Endothelial cell of umbilical vein (primary cell): ENCODE data around the gene FIG4. TPM values are rescaled to one million over a fixed set of nuclear protein-coding genes. Genes with fewer than 3 reads are reported as not detected.
"Not testable (repeated sequence)": the region's sequence is repeated elsewhere in the genome, so short reads cannot be mapped to it uniquely, and the experiment has no call there.

Experiments used
- BruUV-seq: library from RNA; stranded (reverse); fragments of 400-500 nt; replicated peaks from 2 replicates; lab custom pipeline; 2021; lab: Mats Ljungman, UMichigan
- CTCF ChIA-PET: fragments of 300-600, 350-600 bp; sonication (Branson Sonifier 250); formaldehyde crosslinking; loops from one replicate; lab custom pipeline; 2021; ENCODE audit warnings: antibody characterized with exemption, inconsistent platforms; lab: Charles Lee
- POLR2A ChIA-PET: fragments of 300-600, 350-600 bp; sonication (Branson Sonifier 250); formaldehyde crosslinking; loops from one replicate; lab custom pipeline; 2021; ENCODE audit warnings: antibody characterized with exemption, inconsistent platforms; lab: Charles Lee
- DNase-seq: peaks from one replicate; pipeline ENCODE4 v3.0.0-alpha.2; 2011; ENCODE audit warnings: low read depth, low spot score
- FAIRE-seq: peaks from 2 replicates; lab custom pipeline; 2011; peaks lifted over from hg19 to GRCh38; lab: Jason Lieb, UNC
- H2AFZ ChIP-seq: 2 replicates; pipeline ENCODE4 v1.6.0; 2012; ENCODE audit warnings: low read depth, low read length, control low read depth, inconsistent platforms
- H3K27ac ChIP-seq: 2 replicates; pipeline ENCODE4 v1.5.1; 2011; ENCODE audit warnings: low read depth, mild to moderate bottlenecking, control low read depth, low read length, moderate library complexity; ENCODE audit not compliant: insufficient read depth
- H3K27me3 ChIP-seq, 2 experiments: 2 replicates each; pipeline versions ENCODE4 v1.6.0 to v1.6.1; 2011; ENCODE audit warnings: low read length in 2 of 2, mixed read lengths in 1 of 2; ENCODE audit not compliant: control insufficient read depth in 2 of 2, insufficient read depth in 2 of 2
- H3K36me3 ChIP-seq, 2 experiments: 2 replicates in 1 of 2; 3 replicates in 1 of 2; pipeline ENCODE4 v1.5.1; 2011; ENCODE audit warnings: low read length in 2 of 2, mild to moderate bottlenecking in 1 of 2, moderate library complexity in 1 of 2; ENCODE audit not compliant: control insufficient read depth in 2 of 2, insufficient read depth in 2 of 2; ENCODE audit errors: extremely low read depth in 1 of 2
- H3K4me1 ChIP-seq: 3 replicates; pipeline ENCODE4 v1.5.1; 2011; ENCODE audit warnings: mild to moderate bottlenecking, low read length; ENCODE audit not compliant: control insufficient read depth, insufficient read depth; ENCODE audit errors: extremely low read depth
- H3K4me2 ChIP-seq: 2 replicates; pipeline ENCODE4 v1.6.1; 2011; ENCODE audit warnings: low read length, control low read depth, mixed read lengths; ENCODE audit not compliant: insufficient read depth
- H3K4me3 ChIP-seq, 3 experiments: fragments of 200-600 bp in 1 of 3; sonication (generic), shearing (Covaris generic) in 1 of 3; replicated peaks in 1 of 3; 2 replicates each; pipeline ENCODE4 v1.5.1; 2011 to 2016; ENCODE audit warnings: control low read depth in 3 of 3, low read length in 3 of 3, mild to moderate bottlenecking in 2 of 3, inconsistent platforms in 1 of 3, low read depth in 1 of 3, moderate library complexity in 1 of 3; ENCODE audit not compliant: insufficient read depth in 1 of 3
- H3K79me2 ChIP-seq: 2 replicates; pipeline ENCODE4 v1.6.0; 2012; ENCODE audit warnings: low read length, inconsistent platforms; ENCODE audit not compliant: control insufficient read depth, insufficient read depth
- H3K9ac ChIP-seq: replicated peaks from 2 replicates; pipeline ENCODE3; 2011; ENCODE audit warnings: low read length, control low read depth; ENCODE audit not compliant: insufficient read depth; ENCODE audit errors: extremely low read depth
- H3K9me1 ChIP-seq: replicated peaks from 3 replicates; pipeline ENCODE4 v1.6.0; 2011; ENCODE audit warnings: mild to moderate bottlenecking, low read length; ENCODE audit not compliant: control insufficient read depth, insufficient read depth; ENCODE audit errors: extremely low read depth
- H3K9me3 ChIP-seq: replicated peaks from 2 replicates; pipeline ENCODE4 v1.5.1; 2012; ENCODE audit warnings: low read length, inconsistent platforms; ENCODE audit not compliant: control insufficient read depth, insufficient read depth
- H4K20me1 ChIP-seq: replicated peaks from 2 replicates; pipeline ENCODE3; 2011; ENCODE audit warnings: mild to moderate bottlenecking, low read length; ENCODE audit not compliant: control insufficient read depth, insufficient read depth; ENCODE audit errors: extremely low read depth
- EZH2 ChIP-seq: IDR thresholded peaks from 2 replicates; pipeline ENCODE4 v1.6.1; 2012; ENCODE audit warnings: borderline replicate concordance, low read depth, mild to moderate bottlenecking, moderate library complexity, low read length, inconsistent platforms; ENCODE audit not compliant: severe bottlenecking
- GATA2 ChIP-seq: IDR thresholded peaks from 2 replicates; pipeline ENCODE4 v1.7.0; 2011; ENCODE audit warnings: low read depth, mild to moderate bottlenecking, moderate library complexity, mixed read lengths, low read length; ENCODE audit not compliant: insufficient read length, insufficient read depth
- JUN ChIP-seq: IDR thresholded peaks from 2 replicates; pipeline ENCODE4 v1.6.1; 2011; ENCODE audit warnings: borderline replicate concordance, low read depth; ENCODE audit not compliant: insufficient read length, insufficient read depth
- MYC ChIP-seq: IDR thresholded peaks from one replicate; pipeline ENCODE4 v1.6.1; 2011; ENCODE audit warnings: mild to moderate bottlenecking, low read depth, low read length
- POLR2A ChIP-seq: IDR thresholded peaks from 2 replicates; pipeline ENCODE4 v1.6.1; 2012; ENCODE audit warnings: low read depth, mild to moderate bottlenecking, control low read depth, low read length
- POLR2AphosphoS5 ChIP-seq: IDR thresholded peaks from 2 replicates; pipeline ENCODE4 v1.6.1; 2012; ENCODE audit warnings: low read depth, mild to moderate bottlenecking, control low read depth, low read length, moderate library complexity; ENCODE audit not compliant: insufficient read depth
- dilution Hi-C: fragments of 300-500 bp; cut with MboI; formaldehyde crosslinking; loops from one replicate; pipeline ENCODE4 v1.15.0; 2019; ENCODE audit warnings: low sequenced_read_pairs; ENCODE audit not compliant: extremely low pct_ligation_motif_present
- intact Hi-C: fragments of 100-400 bp; cut with micrococcal nuclease; formaldehyde crosslinking; loops from one replicate; pipeline ENCODE4 v1.10.0; 2022
- polyA plus RNA-seq, 4 experiments: library from polyadenylated mRNA; depleted of rRNA in 3 of 4; stranded (reverse) in 3 of 4; unstranded in 1 of 4; fragments of >200 nt; gene quantifications; 2 replicates each; pipeline versions ENCODE4 v1.2.1 to v1.2.3, GENCODE V29; 2011 to 2012; ENCODE audit warnings: missing spikeins in 1 of 4
- total RNA-seq: library from RNA; stranded (reverse); gene quantifications from 2 replicates; pipeline ENCODE4 v1.2.3, GENCODE V29; 2021
- TF ChIP-seq, protein P1 (sequence below), 2 donors: IDR thresholded peaks; 1 replicate in 1 of 2; 2 replicates in 1 of 2; pipeline ENCODE4 v1.5.1; 2011; ENCODE audit warnings: low read length in 2 of 2, mild to moderate bottlenecking in 2 of 2, moderate library complexity in 2 of 2, control low read depth in 1 of 2, inconsistent platforms in 1 of 2, low read depth in 1 of 2; ENCODE audit not compliant: insufficient read depth in 1 of 2; ENCODE audit errors: extremely low read depth in 1 of 2
- TF ChIP-seq, protein P2 (sequence below): IDR thresholded peaks from 2 replicates; pipeline ENCODE4 v1.6.1; 2011; ENCODE audit not compliant: insufficient read depth, insufficient read length

The FIG4 gene
- total and polyA plus RNA-seq, 2 donors (not counting 3 experiments of a cell fraction or from before 2014, with no cell fraction given): 7.9 to 12.2 TPM

DNA sequence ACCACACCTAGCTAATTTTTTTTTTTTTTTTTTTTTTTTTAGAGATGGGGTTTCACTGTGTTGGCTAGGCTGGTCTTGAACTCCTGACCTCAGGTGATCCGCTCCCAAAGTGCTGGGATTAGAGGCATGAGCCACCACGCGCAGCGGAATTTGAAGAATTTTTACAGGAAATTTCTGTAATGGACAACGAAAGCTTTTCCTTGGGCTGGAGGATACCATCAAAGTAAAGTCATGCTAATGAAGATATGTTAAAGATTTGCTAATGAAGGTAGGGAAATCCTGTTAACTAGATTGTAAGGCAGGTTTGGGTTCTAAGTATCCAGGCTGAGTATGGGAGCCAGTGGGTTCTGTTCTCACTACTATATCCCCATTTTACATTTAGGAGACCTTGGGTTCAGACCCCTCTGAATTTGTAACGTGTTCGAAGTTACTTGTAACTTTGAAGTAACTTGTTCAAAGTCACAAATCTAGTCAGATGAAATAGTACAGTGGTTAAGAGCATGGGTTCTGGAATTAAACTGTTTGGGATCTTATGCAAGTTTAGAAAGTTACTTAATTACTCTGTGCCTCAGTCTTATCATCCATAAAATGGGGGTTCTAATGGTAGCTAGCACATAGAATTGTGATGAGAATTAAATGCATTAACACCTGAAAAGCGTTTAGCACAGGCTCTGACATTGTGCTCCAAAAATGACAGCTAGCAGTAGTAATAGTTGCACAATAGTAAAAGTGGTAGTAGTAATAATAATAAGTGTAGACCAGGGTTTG lies 163.6 kb downstream of the FIG4 start:
- Histone ChIP-seq H3K27ac (no peak overlapping the region), H3K9ac (no peak overlapping the region), H4K20me1 (no peaks in the 10 kb centered on the region), H3K27me3 (peaks cover 2 to 3% of the 10 kb centered on the region in 2 experiments), H3K4me2 (no peak overlapping the region), H3K4me1 (no peaks in the 10 kb centered on the region), H3K36me3 (no peaks in the 10 kb centered on the region), H3K4me3 (no peak overlapping the region), H3K9me3 (no peaks in the 10 kb centered on the region), H3K79me2 (no peaks in the 10 kb centered on the region), H2AFZ (no peak overlapping the region), H3K9me1 (no peaks in the 10 kb centered on the region)
- BruUV-seq: no TSS peak
- FAIRE-seq (no peak), DNase-seq (no peak)
- ChIA-PET CTCF (interaction anchor here (1.0 kb wide), 1 partner anchor 185 kb away, joined by 3 read pairs; no protein-coding TSS in a partner anchor), POLR2A (no interaction called here)
- TF ChIP-seq POLR2A (no peak), GATA2 (no peak), JUN (no peak), POLR2AphosphoS5 (no peak), MYC (no peak), EZH2 (no peak)
- TF ChIP-seq, protein P1, sequence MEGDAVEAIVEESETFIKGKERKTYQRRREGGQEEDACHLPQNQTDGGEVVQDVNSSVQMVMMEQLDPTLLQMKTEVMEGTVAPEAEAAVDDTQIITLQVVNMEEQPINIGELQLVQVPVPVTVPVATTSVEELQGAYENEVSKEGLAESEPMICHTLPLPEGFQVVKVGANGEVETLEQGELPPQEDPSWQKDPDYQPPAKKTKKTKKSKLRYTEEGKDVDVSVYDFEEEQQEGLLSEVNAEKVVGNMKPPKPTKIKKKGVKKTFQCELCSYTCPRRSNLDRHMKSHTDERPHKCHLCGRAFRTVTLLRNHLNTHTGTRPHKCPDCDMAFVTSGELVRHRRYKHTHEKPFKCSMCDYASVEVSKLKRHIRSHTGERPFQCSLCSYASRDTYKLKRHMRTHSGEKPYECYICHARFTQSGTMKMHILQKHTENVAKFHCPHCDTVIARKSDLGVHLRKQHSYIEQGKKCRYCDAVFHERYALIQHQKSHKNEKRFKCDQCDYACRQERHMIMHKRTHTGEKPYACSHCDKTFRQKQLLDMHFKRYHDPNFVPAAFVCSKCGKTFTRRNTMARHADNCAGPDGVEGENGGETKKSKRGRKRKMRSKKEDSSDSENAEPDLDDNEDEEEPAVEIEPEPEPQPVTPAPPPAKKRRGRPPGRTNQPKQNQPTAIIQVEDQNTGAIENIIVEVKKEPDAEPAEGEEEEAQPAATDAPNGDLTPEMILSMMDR (IDR thresholded peaks at IDR 0.05; ENCODE audit: extremely low read depth in 1 of 2, insufficient read depth in 1 of 2, low read depth in 1 of 2, low read length in 2 of 2): no peak
- TF ChIP-seq, protein P2, sequence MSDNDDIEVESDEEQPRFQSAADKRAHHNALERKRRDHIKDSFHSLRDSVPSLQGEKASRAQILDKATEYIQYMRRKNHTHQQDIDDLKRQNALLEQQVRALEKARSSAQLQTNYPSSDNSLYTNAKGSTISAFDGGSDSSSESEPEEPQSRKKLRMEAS: no peak
- intact Hi-C loops (no loop called here), dilution Hi-C loops (no loop called here)

DNA sequence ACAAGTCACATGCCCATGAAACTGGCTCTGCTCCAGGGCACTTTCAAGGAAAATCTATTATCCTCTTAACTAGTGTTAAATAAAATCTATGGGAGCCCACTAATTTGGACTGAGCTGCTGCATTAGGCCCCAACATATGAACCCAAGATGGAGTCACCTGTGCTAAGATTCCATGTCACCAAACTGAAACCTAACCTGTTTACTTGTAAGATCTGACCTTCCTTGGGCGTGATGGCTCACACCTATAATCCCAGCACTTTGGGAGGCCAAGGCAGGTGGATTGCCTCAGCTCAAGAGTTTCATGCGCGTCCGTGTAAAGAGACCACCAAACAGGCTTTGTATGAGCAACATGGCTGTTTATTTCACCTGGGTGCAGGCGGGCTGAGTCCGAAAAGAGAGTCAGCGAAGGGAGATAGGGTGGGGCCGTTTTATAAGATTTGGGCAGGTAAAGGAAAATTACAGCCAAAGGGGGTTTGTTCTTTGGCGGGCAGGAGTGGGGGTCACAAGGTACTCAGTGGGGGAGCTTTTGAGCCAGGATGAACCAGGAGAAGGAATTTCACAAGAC lies 164.5 kb downstream of the FIG4 start:
- H3K79me2 ChIP-seq, intact Hi-C loops, H2AFZ ChIP-seq, H3K9me1 ChIP-seq, H3K9me3 ChIP-seq, POLR2A ChIA-PET, CTCF ChIA-PET, H3K27me3 ChIP-seq, H3K36me3 ChIP-seq, dilution Hi-C loops, H3K4me3 ChIP-seq, BruUV-seq, H3K9ac ChIP-seq, H3K27ac ChIP-seq, H3K4me1 ChIP-seq, H3K4me2 ChIP-seq, H4K20me1 ChIP-seq, FAIRE-seq, DNase-seq: not testable (repeated sequence)
